Fibroblast of upper back skin (primary cell): ENCODE results near the gene SHD.
A peak's percentile ranks its signal among the peaks of the same experiment; 100 is the strongest.
"Not testable (repeated sequence)": the region's sequence is repeated elsewhere in the genome, so short reads cannot be mapped to it uniquely, and the experiment has no call there.

Experiments used
- DNase-seq: peaks from one replicate; pipeline ENCODE4 v3.0.0-alpha.2; 2013

Gene SHD

GRCh38 chr19:4327252-4327876 is 48.3 kb downstream of the SHD start:
- peak; percentile 53 for DNase-seq

DNA sequence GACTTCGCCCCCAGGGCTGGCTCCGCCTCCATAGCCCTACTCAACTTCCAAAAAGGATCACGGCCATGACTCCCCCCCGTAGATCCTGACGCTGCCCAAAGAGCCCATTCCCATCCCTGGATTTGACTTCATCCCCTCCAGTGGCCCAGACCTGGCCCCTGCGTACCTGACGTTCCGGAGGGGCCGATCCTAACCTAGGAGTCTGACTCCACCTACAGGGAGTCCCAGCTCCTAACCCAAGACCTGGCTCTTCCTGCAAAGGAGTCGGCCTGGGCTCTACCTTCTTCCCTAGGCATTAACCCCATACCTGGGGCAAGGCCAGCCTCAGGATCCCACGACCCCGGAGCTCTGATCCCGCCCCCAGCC is 48.8 kb downstream of the SHD start:
- DNase-seq: no peak

GRCh38 chr19:4328243-4328990 is 49.4 kb downstream of the SHD start:
- DNase-seq: peak; percentile 96

DNA sequence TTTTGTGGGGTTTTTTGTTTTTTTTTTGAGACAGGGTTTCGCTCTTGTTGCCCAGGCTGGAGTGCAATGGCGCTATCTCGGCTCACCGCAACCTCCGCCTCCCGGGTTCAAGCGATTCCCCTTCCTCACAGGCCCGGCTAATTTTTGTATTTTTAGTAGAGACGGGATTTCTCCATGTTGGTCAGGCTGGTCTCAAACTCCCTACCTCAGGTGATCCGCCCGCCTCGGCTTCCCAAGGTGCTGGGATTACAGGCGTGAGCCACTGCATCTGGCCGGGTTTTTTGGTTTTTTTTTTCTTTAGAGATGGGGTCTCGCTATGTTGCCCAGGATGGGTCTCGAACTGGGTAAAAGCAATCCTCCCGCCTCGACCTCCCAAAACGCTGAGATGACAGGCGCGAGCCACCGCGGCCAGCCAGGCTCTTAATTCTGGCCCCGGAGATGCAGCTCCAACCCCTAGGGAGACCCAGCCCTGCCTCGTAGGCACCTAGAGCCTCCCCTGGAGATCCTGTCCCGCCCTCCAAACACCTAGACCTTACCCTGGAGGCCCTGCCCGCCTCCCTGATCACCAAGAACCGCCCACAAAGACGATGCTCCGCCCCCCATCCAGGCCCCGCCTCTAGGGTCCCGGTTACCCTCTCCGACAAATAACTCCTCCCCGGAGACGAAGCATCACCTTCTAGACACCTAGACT is 50.1 kb downstream of the SHD start:
- not testable (repeated sequence) for DNase-seq

GRCh38 chr19:4329858-4330257 is 50.8 kb downstream of the SHD start:
- DNase-seq: no peak

- DNase-seq: no peak
Measured at GRCh38 chr19:4334929-4335570, 56.0 kb downstream of the SHD start.

DNA sequence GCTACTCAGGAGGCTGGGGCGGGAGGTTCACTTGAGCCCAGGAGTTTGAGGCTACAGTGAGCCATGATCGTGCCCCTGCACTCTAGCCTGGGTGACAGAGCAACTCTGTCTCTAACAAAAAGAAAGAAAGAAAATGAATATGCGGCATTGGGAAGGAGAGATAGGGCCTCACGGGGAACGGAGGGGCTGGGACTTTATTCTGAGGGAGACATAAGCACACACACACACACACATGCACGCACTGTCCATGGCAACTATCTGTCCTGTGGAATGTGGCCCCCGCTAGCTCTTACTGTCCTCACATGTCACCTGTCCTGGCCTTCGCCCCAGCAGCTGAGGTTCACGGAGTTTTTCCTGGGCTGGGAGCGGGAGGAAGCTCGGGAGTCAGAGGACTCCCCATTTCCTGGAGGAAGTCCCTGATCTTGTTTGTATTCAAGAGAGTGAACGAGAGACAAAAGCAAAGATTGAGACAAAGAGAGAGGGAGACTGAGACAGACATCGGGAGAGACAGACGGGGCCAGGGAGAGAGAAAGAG is 58.9 kb downstream of the SHD start:
- no peak for DNase-seq

DNA sequence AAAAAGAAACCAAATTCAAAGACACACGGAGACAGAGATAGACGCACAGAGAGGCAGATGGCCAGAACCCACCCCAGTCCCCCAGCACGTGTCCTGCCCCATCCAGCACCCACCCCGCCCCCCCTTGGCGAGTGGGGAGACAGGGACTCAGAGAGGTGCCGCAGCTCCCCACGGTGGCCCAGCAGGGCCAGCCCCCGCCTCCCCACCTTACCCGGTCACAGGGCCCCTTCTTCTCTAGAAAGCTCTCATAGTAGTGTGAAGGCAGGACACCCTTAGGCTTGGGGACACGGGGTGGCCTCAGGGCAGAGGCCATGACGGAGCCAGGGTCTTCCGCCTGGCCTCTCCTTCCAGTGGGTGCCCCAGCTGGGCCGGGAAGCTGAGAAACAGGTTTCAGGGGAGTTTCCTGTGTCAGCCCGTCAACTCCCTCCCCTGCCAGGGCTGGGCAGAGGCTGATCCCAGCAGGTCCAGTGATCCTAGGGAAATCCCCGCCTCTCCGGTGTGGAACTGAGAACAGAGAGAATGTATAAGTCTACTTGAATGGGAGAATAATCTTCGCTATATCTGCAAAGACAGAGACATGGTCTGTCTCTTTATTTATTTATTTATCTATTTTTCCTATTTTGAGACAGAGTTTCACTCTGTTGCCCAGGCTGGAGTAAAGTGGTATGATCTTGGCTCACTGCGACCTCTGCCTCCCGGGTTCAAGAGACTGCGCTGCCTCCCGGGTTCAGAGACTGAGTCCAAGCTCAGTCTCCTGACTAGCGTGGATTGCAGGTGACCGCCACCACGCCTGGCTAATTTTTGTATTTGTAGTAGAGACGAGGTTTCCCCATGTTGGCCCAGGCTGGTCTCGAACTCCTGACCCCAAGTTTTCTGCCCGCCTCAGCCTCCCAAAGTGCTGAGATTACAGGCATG is 59.6 kb downstream of the SHD start, which contains the start of gene STAP2:
Gene STAP2, minus strand, starts transcription at position 387 of the 915 bp plus-strand sequence. Its CDS starts 74 bp downstream, at position 313.
- DNase-seq: no peak
